HCT116 (cell line): ENCODE measurements around the gene PDIK1L.

Experiments used
- CEBPB ChIP-seq: IDR thresholded peaks from 2 replicates; pipeline ENCODE4 v1.6.1; 2012; ENCODE audit warnings: low read depth
- CTCF ChIP-seq, 3 experiments: fragments of 200-600 bp in 1 of 3; sonication (generic) in 1 of 3; IDR thresholded peaks in 2 of 3; conservative IDR thresholded peaks in 1 of 3; 2 replicates each; pipeline ENCODE4 v1.5.1; 2012 to 2017; ENCODE audit warnings: low read depth in 2 of 3, low read length in 2 of 3, antibody characterized with exemption in 1 of 3, borderline replicate concordance in 1 of 3, control low read depth in 1 of 3, mild to moderate bottlenecking in 1 of 3, mixed read lengths in 1 of 3, mixed run types in 1 of 3, moderate library complexity in 1 of 3; ENCODE audit not compliant: insufficient read depth in 1 of 3
- EZH2 ChIP-seq: fragments of 200-600 bp; sonication (generic); IDR thresholded peaks from 2 replicates; pipeline ENCODE4 v1.6.1; 2017; ENCODE audit warnings: antibody characterized with exemption, mixed run types
- EZH2phosphoT487 ChIP-seq: fragments of 200-600 bp; IDR thresholded peaks from 2 replicates; pipeline ENCODE4 v1.6.1; 2018; ENCODE audit warnings: antibody characterized with exemption, borderline replicate concordance
- MAX ChIP-seq: IDR thresholded peaks from 2 replicates; pipeline ENCODE4 v1.6.1; 2012
- POLR2A ChIP-seq: IDR thresholded peaks from 2 replicates; pipeline ENCODE4 v1.7.0; 2011; ENCODE audit warnings: borderline replicate concordance; ENCODE audit not compliant: insufficient read depth, insufficient read length; ENCODE audit errors: extremely low read depth
- POLR2AphosphoS5 ChIP-seq: IDR thresholded peaks from 2 replicates; pipeline ENCODE4 v1.6.1; 2011; ENCODE audit warnings: mild to moderate bottlenecking, low read depth, low read length, moderate library complexity
- REST ChIP-seq: IDR thresholded peaks from 2 replicates; pipeline ENCODE4 v1.6.1; 2012; ENCODE audit warnings: low read depth
- SIN3A ChIP-seq: IDR thresholded peaks from 2 replicates; pipeline ENCODE4 v1.6.1; 2012; ENCODE audit warnings: low read depth
- SP1 ChIP-seq: IDR thresholded peaks from 2 replicates; pipeline ENCODE4 v1.6.1; 2012; ENCODE audit warnings: low read depth
- SRF ChIP-seq: IDR thresholded peaks from 2 replicates; pipeline ENCODE4 v1.6.1; 2012; ENCODE audit warnings: low read depth
- YY1 ChIP-seq: IDR thresholded peaks from 2 replicates; pipeline ENCODE4 v1.6.1; 2011; ENCODE audit warnings: low read length, low read depth, moderate library complexity, mild to moderate bottlenecking; ENCODE audit not compliant: insufficient replicate concordance; ENCODE audit errors: extremely low read depth
- ZFX ChIP-seq: fragments of 450-650 bp; IDR thresholded peaks from 2 replicates; pipeline ENCODE4 v1.6.1; 2017
- ZNF274 ChIP-seq: fragments of 200-500 bp; sonication (Bioruptor generic); IDR thresholded peaks from 2 replicates; pipeline ENCODE4 v1.6.1; 2014; ENCODE audit warnings: mild to moderate bottlenecking, low read depth, low read length, inconsistent platforms

GRCh38 chr1:26089125-26089524 is 22.5 kb upstream of the PDIK1L start:
- TF ChIP-seq CTCF (IDR thresholded peaks at IDR 0.05 in 2 of 3, conservative IDR thresholded peaks at IDR 0.05 in 1 of 3; ENCODE audit: borderline replicate concordance in 1 of 3, insufficient read depth in 1 of 3, low read depth in 2 of 3, low read length in 2 of 3) (no peak), ZNF274 (no peak), ZFX (no peak), POLR2A (no peak), EZH2 (no peak), EZH2phosphoT487 (no peak), SP1 (no peak), REST (no peak), POLR2AphosphoS5 (no peak), CEBPB (no peak), SRF (no peak), YY1 (no peak), MAX (no peak), SIN3A (no peak)
